GM12878 (cell line): ENCODE results near the gene PRR35. TPM values are rescaled to one million over a fixed set of nuclear protein-coding genes. Genes with fewer than 3 reads are reported as not detected.

Experiments used
- ATAC-seq: fragments of 200-7000 bp; cut with Tn5 transposase; 3 replicates; pipeline ENCODE4 v1.9.1; 2020; ENCODE audit warnings: mild to moderate bottlenecking, moderate library complexity
- BruUV-seq: library from RNA; stranded (reverse); fragments of 400-500 nt; replicated peaks from 2 replicates; lab custom pipeline; 2021; lab: Mats Ljungman, UMichigan
- CTCF ChIA-PET: fragments of 300-600 bp; sonication (Branson Sonifier 250); formaldehyde crosslinking; extraction: SDS; loops from one replicate; lab custom pipeline; 2021; ENCODE audit warnings: inconsistent platforms; lab: Yijun Ruan, JAX
- POLR2A ChIA-PET: fragments of 350-600 bp; formaldehyde crosslinking; extraction: SDS; loops from one replicate; lab custom pipeline; 2021; ENCODE audit warnings: inconsistent platforms; lab: Charles Lee
- RAD21 ChIA-PET: fragments of 300-600 bp; sonication (Branson Sonifier 250); formaldehyde crosslinking; loops from one replicate; lab custom pipeline; 2023; ENCODE audit warnings: antibody characterized with exemption; ENCODE audit not compliant: unreplicated experiment; lab: Charles Lee
- SMC1A ChIA-PET: fragments of 300-600 bp; sonication (Branson Sonifier 250); formaldehyde crosslinking; loops from one replicate; lab custom pipeline; 2023; ENCODE audit not compliant: unreplicated experiment, uncharacterized antibody; lab: Charles Lee
- DNase-seq: peaks from one replicate; pipeline ENCODE4 v3.0.0-alpha.2; 2011; ENCODE audit warnings: low read depth, low spot score
- FAIRE-seq: peaks from 3 replicates; lab custom pipeline; 2011; peaks lifted over from hg19 to GRCh38; lab: Jason Lieb, UNC
- H2AFZ ChIP-seq: 2 replicates; pipeline ENCODE4 v1.6.0; 2011; ENCODE audit warnings: low read depth, low read length, control low read depth; ENCODE audit not compliant: control insufficient read depth
- H3K27ac ChIP-seq: 2 replicates; pipeline ENCODE4 v1.5.1; 2011; ENCODE audit warnings: control low read depth; ENCODE audit not compliant: control insufficient read depth, insufficient read depth
- H3K27me3 ChIP-seq, 2 experiments: replicated peaks in 1 of 2; 2 replicates each; pipeline versions ENCODE4 v1.6.0 to v1.6.1; 2011; ENCODE audit warnings: low read length in 1 of 2; ENCODE audit not compliant: control insufficient read depth in 2 of 2, insufficient read depth in 2 of 2
- H3K36me3 ChIP-seq, 2 experiments: 2 replicates each; pipeline ENCODE4 v1.5.1; 2011; ENCODE audit warnings: low read length in 1 of 2; ENCODE audit not compliant: control insufficient read depth in 2 of 2, insufficient read depth in 2 of 2
- H3K4me1 ChIP-seq: 2 replicates; pipeline ENCODE4 v1.6.1; 2011; ENCODE audit warnings: mild to moderate bottlenecking, low read length, moderate library complexity, mixed read lengths; ENCODE audit not compliant: control insufficient read depth, insufficient read depth
- H3K4me2 ChIP-seq: 2 replicates; pipeline ENCODE4 v1.6.0; 2011; ENCODE audit warnings: control low read depth; ENCODE audit not compliant: control insufficient read depth, insufficient read depth
- H3K4me3 ChIP-seq: fragments of 200-600 bp; sonication (generic); 2 replicates; pipeline ENCODE4 v1.5.1; 2016
- H3K79me2 ChIP-seq: 2 replicates; pipeline ENCODE4 v1.6.0; 2011; ENCODE audit warnings: low read length; ENCODE audit not compliant: control insufficient read depth, insufficient read depth
- H3K9ac ChIP-seq: 2 replicates; pipeline ENCODE4 v1.8.0; 2011; ENCODE audit warnings: low read length, control low read depth, mixed read lengths; ENCODE audit not compliant: control insufficient read depth, insufficient read depth
- H3K9me3 ChIP-seq: replicated peaks from 3 replicates; pipeline ENCODE4 v1.5.1; 2011; ENCODE audit warnings: mild to moderate bottlenecking, low read length; ENCODE audit not compliant: control insufficient read depth, insufficient read depth
- H4K20me1 ChIP-seq: 2 replicates; pipeline ENCODE4 v1.6.0; 2011; ENCODE audit not compliant: control insufficient read depth, insufficient read depth
- CBFB ChIP-seq: IDR thresholded peaks from 2 replicates; pipeline ENCODE4 v1.6.1; 2016; ENCODE audit warnings: antibody characterized with exemption, low read depth
- CEBPB ChIP-seq, 2 experiments: fragments of 150-350 bp in 1 of 2; IDR thresholded peaks; 2 replicates each; pipeline ENCODE4 v1.6.1; 2012 to 2014; ENCODE audit warnings: low read depth in 2 of 2, low read length in 2 of 2, borderline replicate concordance in 1 of 2, inconsistent platforms in 1 of 2
- E2F4 ChIP-seq: IDR thresholded peaks from 2 replicates; pipeline ENCODE4 v1.6.1; 2012; ENCODE audit warnings: low read depth, low read length, improper control_type of control experiment
- KDM1A ChIP-seq: fragments of 200-600 bp; sonication (generic); IDR thresholded peaks from 2 replicates; pipeline ENCODE4 v1.6.1; 2016; ENCODE audit warnings: borderline replicate concordance
- MYB ChIP-seq: fragments of 150-350 bp; IDR thresholded peaks from 2 replicates; pipeline ENCODE4 v1.6.1; 2014; ENCODE audit warnings: mild to moderate bottlenecking, low read depth, low read length, borderline replicate concordance
- NKRF ChIP-seq: fragments of 450-650 bp; conservative IDR thresholded peaks from 2 replicates; pipeline ENCODE4 v1.6.1; 2017; ENCODE audit warnings: mild to moderate bottlenecking, moderate library complexity
- PRDM15 ChIP-seq: fragments of 450-650 bp; formaldehyde crosslinking; IDR thresholded peaks from 2 replicates; pipeline ENCODE4 v1.4.0; 2020; ENCODE audit warnings: mild to moderate bottlenecking, moderate library complexity
- SIN3A ChIP-seq: IDR thresholded peaks from 2 replicates; pipeline ENCODE4 v1.6.1; 2012; ENCODE audit warnings: low read depth, low read length, improper control_type of control experiment
- SUZ12 ChIP-seq: fragments of 200-600 bp; sonication (generic); IDR thresholded peaks from one replicate; pipeline ENCODE4 v1.6.1; 2018; ENCODE audit warnings: antibody characterized with exemption, mild to moderate bottlenecking; ENCODE audit not compliant: unreplicated experiment
- TCF3 ChIP-seq: IDR thresholded peaks from 2 replicates; pipeline ENCODE4 v1.6.1; 2012; ENCODE audit warnings: low read depth, mild to moderate bottlenecking, low read length, borderline replicate concordance; ENCODE audit not compliant: insufficient read depth
- ZBTB40 ChIP-seq: fragments of 450-650 bp; IDR thresholded peaks from 2 replicates; pipeline ENCODE4 v1.6.1; 2016; ENCODE audit warnings: mild to moderate bottlenecking, moderate library complexity, borderline replicate concordance
- ZNF274 ChIP-seq: IDR thresholded peaks from one replicate; pipeline ENCODE4 v1.8.0; 2011; ENCODE audit not compliant: insufficient read length, insufficient read depth
- ZSCAN29 ChIP-seq: fragments of 450-650 bp; IDR thresholded peaks from 2 replicates; pipeline ENCODE4 v1.6.1; 2017; ENCODE audit warnings: mild to moderate bottlenecking, moderate library complexity
- WGBS: methylation state at CpG from one replicate; pipeline ENCODE4 v1.1.6; 2016; ENCODE audit warnings: low lambda C conversion rate; ENCODE audit not compliant: insufficient replicate concordance, insufficient coverage; ENCODE audit errors: missing lambda C conversion rate; 5-methylcytosine and 5-hydroxymethylcytosine counted together
- in situ Hi-C: fragments of 300-500 bp; cut with MboI; formaldehyde crosslinking; loops from 9 replicates; pipeline ENCODE4 v1.14.3; 2018; ENCODE audit warnings: mixed read lengths
- intact Hi-C: fragments of 100-400 bp; cut with micrococcal nuclease; formaldehyde crosslinking; loops from one replicate; pipeline ENCODE4 v1.14.2; 2022; ENCODE audit not compliant: unreplicated experiment
- polyA plus RNA-seq, 11 experiments: library from polyadenylated mRNA; depleted of rRNA in 4 of 11; unstranded in 6 of 11; stranded (reverse) in 5 of 11; fragments of >200 nt; fragmentation: Nextera tagmentation in 4 of 11; fragmentation: Illumina TruSeq in 1 of 11; extraction: Ambion mirVana in 4 of 11; extraction: Trizol in 1 of 11; gene quantifications; 1 replicate in 1 of 11; 2 replicates in 10 of 11; pipeline versions ENCODE4 v1.2.1 to v1.2.3, GENCODE V29; 2011 to 2016; ENCODE audit warnings: inconsistent platforms in 2 of 11, missing spikeins in 2 of 11, low read depth in 1 of 11
- total RNA-seq, 4 experiments: library from RNA; depleted of rRNA in 3 of 4; stranded (reverse); fragments of >200 nt in 3 of 4; fragmentation: Illumina TruSeq in 1 of 4; extraction: Trizol in 1 of 4; gene quantifications; 2 replicates each; pipeline versions ENCODE4 v1.2.1 to v1.2.3, GENCODE V29; 2013 to 2021

Gene PRR35
- total and polyA plus RNA-seq, 10 of the 15 experiments (the other 5 are each of a cell fraction or from before 2014, with no cell fraction given): not detected

- ChIA-PET RAD21 (no interaction called here), CTCF (interaction anchor here (0.5 kb wide), 1 partner anchor 71 kb away, joined by 3 read pairs; no protein-coding TSS in a partner anchor), POLR2A (interaction anchor here (1.4 kb wide), 1 partner anchor 43 kb away, joined by 3 read pairs; the partner anchor contains the start of gene METTL26), SMC1A (no interaction called here)
- Histone ChIP-seq H3K27ac (no peak overlapping the region), H3K4me2 (no peak overlapping the region), H3K4me1 (peaks cover 8% of the 10 kb centered on the region), H3K9ac (no peak overlapping the region), H3K27me3 (no peaks in the 10 kb centered on the region), H3K36me3 (no peaks in the 10 kb centered on the region), H4K20me1 (no peaks in the 10 kb centered on the region), H3K79me2 (peaks cover 15% of the 10 kb centered on the region), H2AFZ (no peak overlapping the region), H3K9me3 (no peaks in the 10 kb centered on the region), H3K4me3 (no peak overlapping the region)
- intact Hi-C loops: no loop called here
- in situ Hi-C loops: no loop called here
- 54% methylated on average over 9 of the region's 9 CpGs for WGBS
- no TSS peak for BruUV-seq
- ATAC-seq: no peak
- no peak for FAIRE-seq
- DNase-seq: no peak
- TF ChIP-seq SUZ12 (no peak), MYB (no peak), CBFB (no peak), ZNF274 (no peak), CEBPB (IDR thresholded peaks at IDR 0.05; ENCODE audit: borderline replicate concordance in 1 of 2, low read depth in 2 of 2, low read length in 2 of 2) (no peak), E2F4 (no peak), NKRF (no peak), KDM1A (no peak), SIN3A (no peak), TCF3 (no peak), ZBTB40 (no peak), PRDM15 (no peak), ZSCAN29 (no peak)
Observed at GRCh38 chr16:593406-593805, 33.2 kb downstream of the PRR35 start.
